HG03064 (cell line): ENCODE data around the gene RETREG3.
A peak's percentile ranks its signal among the peaks of the same experiment; 100 is the strongest.

Experiments used
- ATAC-seq: cut with Tn5 transposase; IDR thresholded peaks from one replicate; pipeline ENCODE4 v1.9.1; 2021; ENCODE audit warnings: low read depth; ENCODE audit not compliant: unreplicated experiment

RETREG3 gene

DNA sequence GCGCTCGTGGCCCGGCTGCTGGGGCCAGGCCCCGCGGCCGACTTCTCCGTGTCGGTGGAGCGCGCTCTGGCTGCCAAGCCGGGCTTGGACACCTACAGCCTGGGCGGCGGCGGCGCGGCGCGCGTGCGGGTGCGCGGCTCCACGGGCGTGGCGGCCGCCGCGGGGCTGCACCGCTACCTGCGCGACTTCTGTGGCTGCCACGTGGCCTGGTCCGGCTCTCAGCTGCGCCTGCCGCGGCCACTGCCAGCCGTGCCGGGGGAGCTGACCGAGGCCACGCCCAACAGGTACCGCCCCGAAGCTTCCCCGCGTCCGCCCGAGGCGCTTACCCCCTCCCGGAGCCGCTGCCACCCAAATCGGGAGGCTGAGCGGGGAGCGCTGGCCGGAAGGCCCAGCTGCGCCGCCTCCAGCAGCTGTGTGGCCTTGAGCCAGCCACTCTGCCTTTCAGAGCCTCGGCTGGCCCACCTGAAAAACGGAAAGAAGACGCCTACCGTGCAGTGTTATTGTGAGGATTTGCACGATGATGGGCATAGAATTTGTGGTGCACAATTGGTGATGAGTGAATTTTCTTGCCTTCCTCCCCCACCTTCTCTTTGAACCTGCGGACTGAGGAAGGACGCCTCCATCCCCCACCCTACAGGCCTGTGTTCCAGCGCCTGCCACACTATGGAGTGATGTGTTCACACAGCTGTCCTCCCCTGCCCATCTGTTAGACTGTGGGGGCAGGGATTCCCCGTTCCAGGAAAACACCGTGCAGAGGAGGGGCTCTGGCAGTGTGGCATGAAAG is 72.6 kb downstream of the RETREG3 start:
- ATAC-seq = peak; percentile 63

DNA sequence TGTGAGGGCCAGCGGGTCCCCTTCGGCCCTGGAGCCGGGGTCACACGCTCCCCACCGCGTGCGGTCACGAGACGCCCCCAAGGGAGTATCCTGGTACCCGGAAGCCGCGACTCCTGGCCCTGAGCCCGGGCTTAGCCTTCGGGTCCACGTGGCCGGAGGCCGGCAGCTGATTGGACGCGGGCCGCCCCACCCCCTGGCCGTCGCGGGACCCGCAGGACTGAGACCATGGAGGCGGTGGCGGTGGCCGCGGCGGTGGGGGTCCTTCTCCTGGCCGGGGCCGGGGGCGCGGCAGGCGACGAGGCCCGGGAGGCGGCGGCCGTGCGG is 73.2 kb downstream of the RETREG3 start, which contains the start of gene NAGLU:
TSS of gene NAGLU (plus strand) at position 194 of the 324 bp plus-strand sequence. CDS start at position 226, 32 bp downstream.
- ATAC-seq = peak; percentile 63

DNA sequence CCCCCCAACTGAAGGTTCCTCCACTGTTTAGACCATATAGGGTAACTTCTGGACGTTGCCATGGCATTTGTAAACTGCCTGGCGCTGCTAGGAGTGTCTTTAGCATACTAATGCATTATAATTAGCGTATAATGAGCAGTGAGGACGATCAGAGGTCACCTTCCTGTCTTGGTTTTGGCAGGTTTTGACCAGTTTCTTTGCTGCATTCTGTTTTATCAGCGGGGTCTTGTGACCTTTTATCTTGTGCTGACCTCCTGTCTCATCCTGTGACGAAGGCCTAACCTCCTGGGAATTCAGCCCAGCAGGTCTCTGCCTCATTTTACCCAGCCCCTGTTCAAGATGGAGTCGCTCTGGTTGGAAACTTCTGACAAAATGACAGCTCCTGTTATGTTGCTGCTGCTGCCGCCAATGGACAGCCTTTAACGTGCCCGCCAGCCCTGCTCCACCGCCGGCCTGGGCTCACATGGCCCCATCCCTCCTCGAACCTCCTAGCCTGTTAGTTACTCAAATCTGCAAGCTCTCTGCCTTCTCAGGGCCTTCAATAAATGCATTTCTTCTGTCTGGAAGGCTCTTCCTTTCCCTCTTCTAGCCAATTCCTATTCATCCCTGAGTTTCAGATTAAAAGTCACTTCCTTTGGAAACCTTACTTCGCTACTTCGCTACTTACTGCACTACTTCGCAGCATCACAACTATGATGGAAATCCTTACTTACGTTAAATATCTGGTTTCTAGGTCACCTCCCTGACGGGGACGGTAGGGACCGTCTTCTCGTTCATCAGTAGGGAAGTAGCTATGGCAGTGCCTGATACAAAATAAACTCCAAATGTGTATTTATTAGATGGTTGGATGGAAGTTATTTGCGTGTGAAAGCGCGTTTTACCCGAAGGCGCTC is 73.8 kb downstream of the RETREG3 start:
- no peak for ATAC-seq

DNA sequence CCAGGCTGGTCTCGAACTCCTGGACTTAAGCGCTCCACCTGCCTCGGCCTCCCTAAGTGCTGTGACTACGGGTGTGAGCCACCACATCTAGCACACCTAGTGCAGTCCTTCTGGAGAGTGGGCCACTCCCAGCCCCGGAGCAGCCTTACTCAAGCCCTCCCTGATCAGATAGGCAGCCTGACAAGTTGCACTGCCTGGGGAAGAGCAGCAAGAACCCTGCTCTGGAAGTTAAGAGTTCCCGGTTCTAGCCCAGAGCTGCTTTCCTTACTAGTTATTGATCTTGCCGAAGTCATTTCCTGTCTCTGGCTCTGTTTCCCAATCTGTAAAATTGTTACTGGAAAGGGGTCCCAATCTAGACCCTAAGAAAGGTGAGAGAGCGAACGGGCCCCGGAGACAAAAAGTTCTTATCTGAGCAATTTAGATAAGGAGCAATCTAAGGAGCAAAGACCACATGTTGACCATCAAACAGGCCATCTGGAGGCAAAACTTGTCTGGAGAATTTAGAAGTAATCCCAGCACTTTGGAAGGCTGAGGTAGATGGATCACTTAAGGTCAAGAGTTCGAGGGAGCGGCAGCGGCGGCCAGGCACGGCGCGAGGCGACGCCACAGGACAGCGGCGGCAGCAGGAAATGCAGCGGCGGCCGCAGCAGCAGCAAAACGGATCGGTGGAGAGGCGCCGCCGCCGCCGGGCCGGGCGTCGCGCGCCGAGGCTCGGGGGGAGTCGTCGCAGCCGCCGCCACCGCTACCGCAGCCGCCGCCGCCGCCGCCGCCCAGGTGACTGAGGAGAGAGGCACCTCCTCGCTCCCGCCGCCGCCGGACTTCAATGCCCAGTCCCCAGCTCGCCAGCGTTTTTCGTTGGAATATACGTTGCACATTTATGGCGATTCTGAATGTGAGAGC is 77.5 kb downstream of the RETREG3 start:
- no peak for ATAC-seq

DNA sequence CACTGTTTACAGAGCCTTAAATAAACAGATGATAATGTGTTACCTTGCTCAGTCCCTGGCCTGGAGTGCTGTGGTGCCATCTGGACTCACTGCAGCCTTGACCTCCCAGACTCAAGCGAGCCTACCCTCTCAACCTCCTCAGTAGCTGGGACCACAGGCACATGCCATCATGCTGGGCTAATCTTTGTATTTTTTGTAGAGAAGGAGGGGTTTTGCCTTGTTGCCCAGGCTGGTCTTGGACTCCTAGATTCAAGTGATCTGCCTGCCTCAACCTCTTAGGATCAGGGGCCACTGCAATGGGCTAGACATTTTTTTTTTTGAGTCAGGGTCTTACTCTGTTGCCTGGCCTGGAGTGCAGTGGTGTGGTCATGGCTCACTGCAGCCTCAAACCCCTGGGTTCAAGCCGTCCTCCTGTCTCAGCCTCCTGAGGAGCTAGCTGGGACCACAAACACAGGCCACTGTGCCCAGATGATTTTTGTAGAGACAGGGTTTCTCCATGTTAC is 78.2 kb downstream of the RETREG3 start:
- no peak for ATAC-seq
